Fibroblast of the aortic adventitia (primary cell): ENCODE results near the gene SLC6A3. TPM values are rescaled to one million over a fixed set of nuclear protein-coding genes. Genes with fewer than 3 reads are reported as not detected.

ENCODE experiments used
- DNase-seq: peaks from one replicate; pipeline ENCODE4 v3.0.0-alpha.2; 2010; ENCODE audit warnings: low read depth
- H3K4me3 ChIP-seq: 2 replicates; pipeline ENCODE4 v1.5.1; 2011; ENCODE audit warnings: low read depth, mild to moderate bottlenecking, control low read depth, low read length, moderate library complexity
- CTCF ChIP-seq: IDR thresholded peaks from 2 replicates; pipeline ENCODE4 v1.5.1; 2011; ENCODE audit warnings: mild to moderate bottlenecking, low read length, control low read depth, inconsistent platforms; ENCODE audit not compliant: insufficient read depth
- total RNA-seq: library from RNA; depleted of rRNA; stranded (reverse); fragments of >200 nt; gene quantifications from 2 replicates; pipeline ENCODE4 v1.2.3, GENCODE V29; 2012; ENCODE audit warnings: low replicate concordance

Gene SLC6A3
- total RNA-seq, 1 donor: not detected

GRCh38 chr5:1415626-1416360 is 29.4 kb downstream of the SLC6A3 start:
- no peak for TF ChIP-seq CTCF
- no peak for DNase-seq
- no peak overlapping the region for H3K4me3 ChIP-seq

- no peak for DNase-seq
- H3K4me3 ChIP-seq: no peak overlapping the region
- TF ChIP-seq CTCF: no peak
Measured at GRCh38 chr5:1415059-1415425, 30.2 kb downstream of the SLC6A3 start.

GRCh38 chr5:1414311-1415058 is 30.8 kb downstream of the SLC6A3 start:
- H3K4me3 ChIP-seq: no peak overlapping the region
- no peak for DNase-seq
- no peak for TF ChIP-seq CTCF

GRCh38 chr5:1413611-1414241 is 31.5 kb downstream of the SLC6A3 start:
- no peak overlapping the region for H3K4me3 ChIP-seq
- TF ChIP-seq CTCF: no peak
- DNase-seq: no peak

GRCh38 chr5:1413211-1413610 is 32.0 kb downstream of the SLC6A3 start:
- no peak for DNase-seq
- TF ChIP-seq CTCF: no peak
- no peak overlapping the region for H3K4me3 ChIP-seq

GRCh38 chr5:1412621-1413020 is 32.6 kb downstream of the SLC6A3 start:
- DNase-seq: no peak
- no peak overlapping the region for H3K4me3 ChIP-seq
- TF ChIP-seq CTCF: no peak
